ENCODE measurements around the gene MYO1D.

GRCh38 chr17:32806646-32807045, 70.3 kb downstream of the MYO1D start:
- no peak for TF ChIP-seq CTCF (IDR thresholded peaks at IDR 0.05; ENCODE audit: insufficient read depth, low read depth, low read length)
- no peak for TF ChIP-seq EZH2 (IDR thresholded peaks at IDR 0.05; ENCODE audit: insufficient read depth, low read length)
